ENCODE results near the gene BAMBI.

Gene BAMBI

DNA sequence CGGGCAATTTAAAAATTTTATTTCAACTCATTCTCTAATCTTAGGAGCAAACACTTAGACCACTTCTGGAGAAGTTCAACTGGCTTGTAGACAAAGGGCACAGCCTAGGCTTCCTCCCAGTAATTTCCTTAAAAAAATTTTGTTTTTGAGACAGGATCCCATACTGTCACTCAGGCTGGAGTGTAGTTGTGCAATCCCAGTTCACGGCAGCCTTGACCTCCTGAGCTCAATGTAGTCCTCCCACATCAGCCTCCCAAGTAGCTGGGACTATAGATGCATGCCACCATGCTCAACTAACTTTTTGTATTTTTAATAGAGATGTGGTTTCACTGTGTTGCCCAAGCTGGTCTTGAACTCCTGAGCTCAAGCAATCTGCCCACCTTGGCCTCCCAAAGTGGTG, 38.4 kb downstream of the BAMBI start:
- TF ChIP-seq, protein P1, sequence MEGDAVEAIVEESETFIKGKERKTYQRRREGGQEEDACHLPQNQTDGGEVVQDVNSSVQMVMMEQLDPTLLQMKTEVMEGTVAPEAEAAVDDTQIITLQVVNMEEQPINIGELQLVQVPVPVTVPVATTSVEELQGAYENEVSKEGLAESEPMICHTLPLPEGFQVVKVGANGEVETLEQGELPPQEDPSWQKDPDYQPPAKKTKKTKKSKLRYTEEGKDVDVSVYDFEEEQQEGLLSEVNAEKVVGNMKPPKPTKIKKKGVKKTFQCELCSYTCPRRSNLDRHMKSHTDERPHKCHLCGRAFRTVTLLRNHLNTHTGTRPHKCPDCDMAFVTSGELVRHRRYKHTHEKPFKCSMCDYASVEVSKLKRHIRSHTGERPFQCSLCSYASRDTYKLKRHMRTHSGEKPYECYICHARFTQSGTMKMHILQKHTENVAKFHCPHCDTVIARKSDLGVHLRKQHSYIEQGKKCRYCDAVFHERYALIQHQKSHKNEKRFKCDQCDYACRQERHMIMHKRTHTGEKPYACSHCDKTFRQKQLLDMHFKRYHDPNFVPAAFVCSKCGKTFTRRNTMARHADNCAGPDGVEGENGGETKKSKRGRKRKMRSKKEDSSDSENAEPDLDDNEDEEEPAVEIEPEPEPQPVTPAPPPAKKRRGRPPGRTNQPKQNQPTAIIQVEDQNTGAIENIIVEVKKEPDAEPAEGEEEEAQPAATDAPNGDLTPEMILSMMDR (IDR thresholded peaks at IDR 0.05; ENCODE audit: insufficient read depth, low read length, missing control alignments) = no peak
- DNase-seq (ENCODE audit: low read depth, low spot score) = no peak
- POLR2A ChIA-PET = interaction anchor here (1.1 kb wide), 1 partner anchor 17 kb away, joined by 3 read pairs; no protein-coding TSS in a partner anchor
- CTCF ChIA-PET = interaction anchor here (1.6 kb wide), 1 partner anchor 589 kb away, joined by 3 read pairs; no protein-coding TSS in a partner anchor
- no peak overlapping the region for H3K4me3 ChIP-seq (ENCODE audit: low read depth, low read length)

DNA sequence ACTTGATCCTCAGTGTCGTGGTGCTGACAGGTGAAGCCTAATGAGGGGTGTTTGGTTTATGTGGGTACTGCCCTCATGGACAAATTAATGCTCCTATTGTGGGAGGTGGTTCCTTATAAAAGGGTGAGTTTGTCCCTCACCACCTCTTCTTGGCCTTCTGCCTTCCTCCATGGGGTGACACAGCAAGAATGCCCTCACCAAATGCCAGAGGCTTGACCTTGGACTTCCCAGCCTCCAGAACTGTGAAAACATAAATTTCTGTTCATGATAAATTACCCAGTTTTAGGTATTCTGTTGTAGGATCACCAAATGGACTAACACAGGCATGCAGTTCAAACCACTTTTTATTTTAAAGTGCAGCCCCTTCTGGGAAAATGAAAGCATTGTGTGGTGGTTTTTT, 39.4 kb downstream of the BAMBI start:
- TF ChIP-seq, protein P1 (IDR thresholded peaks at IDR 0.05; ENCODE audit: insufficient read depth, low read length, missing control alignments) = no peak
- ChIA-PET CTCF (interaction anchor here (0.9 kb wide), 1 partner anchor 39 kb away, joined by 3 read pairs; the partner anchor contains the start of gene BAMBI), POLR2A (no interaction called here)
- H3K4me3 ChIP-seq (ENCODE audit: low read depth, low read length) = no peak overlapping the region
- DNase-seq (ENCODE audit: low read depth, low spot score) = no peak

DNA sequence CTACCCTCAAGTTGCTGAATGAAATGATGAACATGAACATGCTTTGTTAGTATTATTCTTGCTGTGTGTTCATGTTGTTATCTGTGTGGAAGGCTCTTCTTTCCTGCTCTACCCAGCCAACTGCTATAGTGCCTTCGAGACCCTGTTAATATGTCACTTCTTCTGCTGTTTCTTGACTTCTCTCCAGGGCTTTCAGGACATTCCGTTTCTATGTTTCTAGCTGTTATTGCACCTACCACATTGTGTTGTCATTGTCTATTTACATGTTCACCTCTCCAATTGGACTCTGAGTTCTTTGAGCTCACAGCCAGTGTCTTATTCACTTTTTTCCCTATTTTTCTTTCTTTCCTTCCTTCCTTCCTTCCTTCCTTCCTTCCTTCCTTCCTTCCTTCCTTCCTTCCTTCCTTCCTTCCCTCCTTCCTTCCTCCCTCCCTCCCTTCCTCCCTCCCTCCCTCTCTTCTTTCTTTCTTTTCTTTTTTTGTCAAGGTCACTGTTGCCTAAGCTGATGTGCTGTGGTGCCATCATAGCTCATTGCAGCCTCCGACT, 40.4 kb downstream of the BAMBI start:
- no peak overlapping the region for H3K4me3 ChIP-seq (ENCODE audit: low read depth, low read length)

DNA sequence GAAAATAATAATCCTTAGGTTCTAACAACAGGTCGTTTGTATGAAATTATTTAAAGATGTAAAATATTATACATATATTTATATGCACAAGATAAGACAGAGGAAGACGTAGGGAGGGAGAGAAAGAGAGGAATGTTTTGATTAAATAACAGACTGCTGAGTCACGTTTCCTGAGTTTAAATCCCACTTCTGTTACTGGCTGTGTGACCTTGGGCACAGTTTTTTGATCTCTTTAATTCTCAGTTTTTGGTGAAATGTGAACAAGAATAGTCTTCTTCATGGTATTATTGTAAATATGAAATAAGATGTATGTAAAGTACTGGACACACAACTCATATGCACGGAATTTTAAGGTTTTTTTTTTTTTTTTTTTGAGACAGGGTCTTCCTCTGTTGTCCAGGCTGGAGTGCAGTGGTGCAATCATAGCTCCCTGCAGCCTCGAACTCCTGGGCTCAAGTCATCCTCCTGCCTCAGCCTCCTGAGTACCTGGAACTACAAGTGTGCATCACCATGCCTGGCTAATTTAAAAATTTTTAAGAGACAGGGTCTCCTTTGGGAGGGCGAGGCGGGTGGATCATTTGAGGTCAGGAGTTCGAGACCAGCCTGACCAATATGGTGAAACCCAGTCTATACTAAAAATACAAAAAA, 42.6 kb downstream of the BAMBI start:
- TF ChIP-seq, protein P1 (IDR thresholded peaks at IDR 0.05; ENCODE audit: insufficient read depth, low read length, missing control alignments) = no peak
- ChIA-PET POLR2A (no interaction called here), CTCF (interaction anchor here (0.9 to 2.2 kb wide), 3 partner anchors 10 to 38 kb away, joined by 3 to 5 read pairs (median 4); no protein-coding TSS in a partner anchor)
- no peak for DNase-seq (ENCODE audit: low read depth, low spot score)
- no peak overlapping the region for H3K4me3 ChIP-seq (ENCODE audit: low read depth, low read length)

More for the DNA sequence above, 40.4 kb downstream of the BAMBI start:
- CTCF ChIA-PET = no interaction called here
- POLR2A ChIA-PET = no interaction called here
- TF ChIP-seq, protein P1 (IDR thresholded peaks at IDR 0.05; ENCODE audit: insufficient read depth, low read length, missing control alignments) = no peak
- no peak for DNase-seq (ENCODE audit: low read depth, low spot score)

DNA sequence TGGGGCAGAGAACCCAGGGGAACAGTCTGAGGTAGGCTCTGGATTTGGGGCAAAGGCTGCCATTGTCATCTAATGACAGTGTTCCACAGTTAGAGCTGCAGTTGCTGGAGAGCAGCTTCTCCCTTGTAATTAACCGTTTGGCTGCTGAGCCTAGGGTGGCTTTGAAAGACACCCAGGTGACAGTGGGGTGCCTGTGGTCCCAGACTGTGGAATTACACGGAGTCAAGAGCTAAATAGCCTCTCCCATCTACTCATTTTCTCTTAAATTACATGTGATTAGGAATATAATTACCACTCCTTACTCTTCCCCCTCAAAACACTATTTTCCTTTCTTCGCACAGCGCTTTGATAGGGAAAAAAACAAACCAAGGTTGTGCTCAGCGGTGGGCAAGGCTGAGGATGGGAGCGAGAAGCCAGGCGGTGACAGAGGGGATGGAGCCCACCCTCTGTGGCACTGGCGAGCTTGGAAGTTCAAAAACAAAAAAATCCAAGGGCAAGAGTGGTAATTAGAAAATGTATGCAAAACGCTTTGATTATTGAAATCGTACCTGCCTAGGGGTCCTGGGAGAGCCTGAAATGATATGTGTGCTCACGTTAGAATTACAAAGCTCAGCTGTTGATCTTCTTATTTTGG, 44.1 kb downstream of the BAMBI start:
- CTCF ChIA-PET = interaction anchor here (0.8 to 2.2 kb wide), 8 partner anchors 11 to 409 kb away, joined by 3 to 6 read pairs (median 4); no protein-coding TSS in a partner anchor
- POLR2A ChIA-PET = interaction anchor here (0.9 kb wide), 1 partner anchor 44 kb away, joined by 4 read pairs; the partner anchor contains the start of gene BAMBI
- TF ChIP-seq, protein P1 (IDR thresholded peaks at IDR 0.05; ENCODE audit: insufficient read depth, low read length, missing control alignments) = no peak

More for the DNA sequence above, 44.1 kb downstream of the BAMBI start:
- no peak overlapping the region; the same call in 1 of the 2 replicates for H3K4me3 ChIP-seq (ENCODE audit: low read depth, low read length)
- DNase-seq (ENCODE audit: low read depth, low spot score) = no peak
